ENCODE data around the gene EPB41L1.

GRCh38 chr20:36149012-36149411 is 5.5 kb upstream of the EPB41L1 start:
- TF ChIP-seq, protein P1, sequence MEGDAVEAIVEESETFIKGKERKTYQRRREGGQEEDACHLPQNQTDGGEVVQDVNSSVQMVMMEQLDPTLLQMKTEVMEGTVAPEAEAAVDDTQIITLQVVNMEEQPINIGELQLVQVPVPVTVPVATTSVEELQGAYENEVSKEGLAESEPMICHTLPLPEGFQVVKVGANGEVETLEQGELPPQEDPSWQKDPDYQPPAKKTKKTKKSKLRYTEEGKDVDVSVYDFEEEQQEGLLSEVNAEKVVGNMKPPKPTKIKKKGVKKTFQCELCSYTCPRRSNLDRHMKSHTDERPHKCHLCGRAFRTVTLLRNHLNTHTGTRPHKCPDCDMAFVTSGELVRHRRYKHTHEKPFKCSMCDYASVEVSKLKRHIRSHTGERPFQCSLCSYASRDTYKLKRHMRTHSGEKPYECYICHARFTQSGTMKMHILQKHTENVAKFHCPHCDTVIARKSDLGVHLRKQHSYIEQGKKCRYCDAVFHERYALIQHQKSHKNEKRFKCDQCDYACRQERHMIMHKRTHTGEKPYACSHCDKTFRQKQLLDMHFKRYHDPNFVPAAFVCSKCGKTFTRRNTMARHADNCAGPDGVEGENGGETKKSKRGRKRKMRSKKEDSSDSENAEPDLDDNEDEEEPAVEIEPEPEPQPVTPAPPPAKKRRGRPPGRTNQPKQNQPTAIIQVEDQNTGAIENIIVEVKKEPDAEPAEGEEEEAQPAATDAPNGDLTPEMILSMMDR (IDR thresholded peaks at IDR 0.05), result no peak
- TF ChIP-seq CREM (CRISPR knock-in tag; IDR thresholded peaks at IDR 0.05), result no peak
- no peak for TF ChIP-seq MAX (CRISPR knock-in tag; IDR thresholded peaks at IDR 0.05)
- no peak for TF ChIP-seq CREB1 (CRISPR knock-in tag; IDR thresholded peaks at IDR 0.05)
- TF ChIP-seq, protein P2, sequence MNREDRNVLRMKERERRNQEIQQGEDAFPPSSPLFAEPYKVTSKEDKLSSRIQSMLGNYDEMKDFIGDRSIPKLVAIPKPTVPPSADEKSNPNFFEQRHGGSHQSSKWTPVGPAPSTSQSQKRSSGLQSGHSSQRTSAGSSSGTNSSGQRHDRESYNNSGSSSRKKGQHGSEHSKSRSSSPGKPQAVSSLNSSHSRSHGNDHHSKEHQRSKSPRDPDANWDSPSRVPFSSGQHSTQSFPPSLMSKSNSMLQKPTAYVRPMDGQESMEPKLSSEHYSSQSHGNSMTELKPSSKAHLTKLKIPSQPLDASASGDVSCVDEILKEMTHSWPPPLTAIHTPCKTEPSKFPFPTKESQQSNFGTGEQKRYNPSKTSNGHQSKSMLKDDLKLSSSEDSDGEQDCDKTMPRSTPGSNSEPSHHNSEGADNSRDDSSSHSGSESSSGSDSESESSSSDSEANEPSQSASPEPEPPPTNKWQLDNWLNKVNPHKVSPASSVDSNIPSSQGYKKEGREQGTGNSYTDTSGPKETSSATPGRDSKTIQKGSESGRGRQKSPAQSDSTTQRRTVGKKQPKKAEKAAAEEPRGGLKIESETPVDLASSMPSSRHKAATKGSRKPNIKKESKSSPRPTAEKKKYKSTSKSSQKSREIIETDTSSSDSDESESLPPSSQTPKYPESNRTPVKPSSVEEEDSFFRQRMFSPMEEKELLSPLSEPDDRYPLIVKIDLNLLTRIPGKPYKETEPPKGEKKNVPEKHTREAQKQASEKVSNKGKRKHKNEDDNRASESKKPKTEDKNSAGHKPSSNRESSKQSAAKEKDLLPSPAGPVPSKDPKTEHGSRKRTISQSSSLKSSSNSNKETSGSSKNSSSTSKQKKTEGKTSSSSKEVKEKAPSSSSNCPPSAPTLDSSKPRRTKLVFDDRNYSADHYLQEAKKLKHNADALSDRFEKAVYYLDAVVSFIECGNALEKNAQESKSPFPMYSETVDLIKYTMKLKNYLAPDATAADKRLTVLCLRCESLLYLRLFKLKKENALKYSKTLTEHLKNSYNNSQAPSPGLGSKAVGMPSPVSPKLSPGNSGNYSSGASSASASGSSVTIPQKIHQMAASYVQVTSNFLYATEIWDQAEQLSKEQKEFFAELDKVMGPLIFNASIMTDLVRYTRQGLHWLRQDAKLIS (CRISPR knock-in tag; IDR thresholded peaks at IDR 0.05; ENCODE audit: borderline replicate concordance), result no peak
- TF ChIP-seq, protein P3, sequence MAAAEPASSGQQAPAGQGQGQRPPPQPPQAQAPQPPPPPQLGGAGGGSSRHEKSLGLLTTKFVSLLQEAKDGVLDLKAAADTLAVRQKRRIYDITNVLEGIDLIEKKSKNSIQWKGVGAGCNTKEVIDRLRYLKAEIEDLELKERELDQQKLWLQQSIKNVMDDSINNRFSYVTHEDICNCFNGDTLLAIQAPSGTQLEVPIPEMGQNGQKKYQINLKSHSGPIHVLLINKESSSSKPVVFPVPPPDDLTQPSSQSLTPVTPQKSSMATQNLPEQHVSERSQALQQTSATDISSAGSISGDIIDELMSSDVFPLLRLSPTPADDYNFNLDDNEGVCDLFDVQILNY (CRISPR knock-in tag; IDR thresholded peaks at IDR 0.05), result no peak
